Measurements from ENCODE around the gene STK32B.
A peak's percentile ranks its signal among the peaks of the same experiment; 100 is the strongest.

The STK32B gene

GRCh38 chr4:5037553-5038551 is 13.4 kb upstream of the STK32B start (continued):
- TF ChIP-seq ZBTB49 (tag by site-specific recombination; IDR thresholded peaks at IDR 0.05; ENCODE audit: low read depth) (no peak), ZIC2 (tag by site-specific recombination; IDR thresholded peaks at IDR 0.05) (no peak), ZNF558 (tag by site-specific recombination; IDR thresholded peaks at IDR 0.05) (no peak), ZNF555 (tag by site-specific recombination; conservative IDR thresholded peaks at IDR 0.05) (no peak), ZNF639 (tag by site-specific recombination; IDR thresholded peaks at IDR 0.05) (no peak), ZNF513 (tag by site-specific recombination; IDR thresholded peaks at IDR 0.05) (peak; percentile 58), ZNF24 (tag by site-specific recombination; IDR thresholded peaks at IDR 0.05) (peak; percentile 99), INSM2 (tag by site-specific recombination; IDR thresholded peaks at IDR 0.05) (peak; percentile 84), KLF9 (tag by site-specific recombination; IDR thresholded peaks at IDR 0.05; ENCODE audit: low read depth) (no peak), ZNF530 (tag by site-specific recombination; IDR thresholded peaks at IDR 0.05; ENCODE audit: low read depth) (no peak), ZNF37A (tag by site-specific recombination; IDR thresholded peaks at IDR 0.05) (no peak), ZBTB10 (tag by site-specific recombination; IDR thresholded peaks at IDR 0.05) (no peak), ZNF398 (tag by site-specific recombination; IDR thresholded peaks at IDR 0.05) (0 out of 2 replicates have a peak, but pooled peaks have one; percentile 9), ZNF692 (tag by site-specific recombination; IDR thresholded peaks at IDR 0.05) (peak; percentile 37; the same call in 1 of the 2 replicates), ZNF433 (tag by site-specific recombination; IDR thresholded peaks at IDR 0.05; ENCODE audit: low read depth) (no peak), ZNF776 (tag by site-specific recombination; IDR thresholded peaks at IDR 0.05; ENCODE audit: borderline replicate concordance) (no peak), ZNF426 (tag by site-specific recombination; IDR thresholded peaks at IDR 0.05) (no peak), KLF17 (tag by site-specific recombination; IDR thresholded peaks at IDR 0.05) (no peak), ZNF701 (tag by site-specific recombination; IDR thresholded peaks at IDR 0.05) (no peak), ZNF843 (tag by site-specific recombination; IDR thresholded peaks at IDR 0.05) (no peak), ZNF416 (tag by site-specific recombination; IDR thresholded peaks at IDR 0.05) (no peak), ZNF394 (tag by site-specific recombination; IDR thresholded peaks at IDR 0.05; ENCODE audit: borderline replicate concordance) (no peak), ZNF146 (tag by site-specific recombination; IDR thresholded peaks at IDR 0.05) (no peak), EGR2 (tag by site-specific recombination; IDR thresholded peaks at IDR 0.05; ENCODE audit: low read depth) (no peak)

All from HEK293 (cell line).